Left renal cortex interstitium (tissue), 4 donors: Measurements from ENCODE around the gene OR6N1. TPM values are rescaled to one million over a fixed set of nuclear protein-coding genes. Genes with fewer than 3 reads are reported as not detected.

Experiments used
- DNase-seq, 4 donors: peaks; one replicate each; pipeline ENCODE4 v3.0.0-alpha.2; 2013; ENCODE audit warnings: low read depth in 4 of 4, low spot score in 2 of 4, missing footprints in 1 of 4
- polyA plus RNA-seq, 4 donors: library from polyadenylated mRNA; unstranded; fragments of 120-200 nt; gene quantifications; one replicate each; pipeline ENCODE4 v1.2.1, GENCODE V29; 2013; ENCODE audit not compliant: insufficient read length in 4 of 4

The OR6N1 gene
- polyA plus RNA-seq, 4 donors = 0.06 TPM; not detected in 3

DNA sequence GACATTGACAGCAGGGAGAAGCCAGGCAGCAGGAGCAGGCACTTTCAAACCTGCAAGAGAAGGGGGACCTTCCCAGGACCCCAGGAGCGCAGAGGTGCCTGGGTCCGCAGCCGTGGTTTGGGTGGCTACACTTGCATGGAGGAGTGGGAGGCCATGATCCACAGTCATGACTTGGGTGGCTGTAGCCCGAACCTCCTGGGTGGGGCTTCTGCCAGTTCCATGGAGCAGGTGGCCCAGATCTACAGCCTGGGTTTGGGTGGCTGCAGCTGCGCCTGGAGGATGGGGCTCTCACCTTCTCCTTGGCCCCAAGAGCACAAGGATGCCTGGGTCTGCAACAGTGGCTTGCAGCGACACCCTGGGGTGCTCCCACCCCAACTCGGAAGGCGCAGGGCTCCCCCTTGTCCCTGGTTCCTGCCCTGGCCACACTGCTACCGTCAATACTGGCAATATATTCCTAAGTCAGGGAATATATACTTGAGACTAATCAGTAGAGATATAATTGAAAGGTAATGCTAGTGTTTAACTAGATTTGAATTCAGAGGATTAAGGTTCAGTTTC, 19.8 kb downstream of the OR6N1 start:
- DNase-seq = no peak

DNA sequence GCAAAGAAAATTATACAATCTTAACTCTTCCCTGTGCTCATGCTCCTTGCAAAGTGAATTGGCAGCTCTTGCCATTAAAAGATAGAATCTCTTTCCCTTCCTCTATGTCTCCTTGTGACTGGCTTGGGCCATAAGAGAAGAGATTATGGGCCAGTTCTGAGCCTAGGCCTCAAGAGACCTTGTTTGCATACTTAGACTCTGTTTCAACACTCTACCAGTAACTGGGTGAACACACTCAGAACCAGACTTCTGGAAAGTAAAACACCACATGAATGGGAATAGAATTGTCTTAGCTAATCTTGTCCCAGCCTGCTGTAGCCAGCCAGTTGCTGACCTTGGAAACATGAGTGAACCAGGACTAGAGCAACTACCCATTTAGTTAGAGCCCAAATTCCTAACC, 36.1 kb downstream of the OR6N1 start:
- DNase-seq = no peak

DNA sequence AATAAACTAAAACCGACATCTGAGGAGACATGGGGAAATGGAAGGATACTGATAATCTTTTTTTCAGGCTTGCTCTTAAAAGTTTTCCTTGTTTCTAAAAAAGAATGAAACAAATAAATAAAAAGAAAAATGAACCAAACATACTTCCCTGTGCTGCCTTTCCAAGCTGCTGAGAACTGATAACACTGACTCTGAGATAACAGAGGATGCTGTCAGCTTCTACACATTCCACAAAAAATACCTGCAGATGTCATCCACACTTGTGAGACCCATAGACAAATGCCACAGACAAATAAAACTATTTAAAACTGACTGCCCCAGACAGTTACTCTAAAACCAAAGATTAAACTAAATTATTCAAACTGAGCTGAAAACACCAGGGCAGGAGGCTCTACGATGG, 39.5 kb downstream of the OR6N1 start:
- no peak for DNase-seq

DNA sequence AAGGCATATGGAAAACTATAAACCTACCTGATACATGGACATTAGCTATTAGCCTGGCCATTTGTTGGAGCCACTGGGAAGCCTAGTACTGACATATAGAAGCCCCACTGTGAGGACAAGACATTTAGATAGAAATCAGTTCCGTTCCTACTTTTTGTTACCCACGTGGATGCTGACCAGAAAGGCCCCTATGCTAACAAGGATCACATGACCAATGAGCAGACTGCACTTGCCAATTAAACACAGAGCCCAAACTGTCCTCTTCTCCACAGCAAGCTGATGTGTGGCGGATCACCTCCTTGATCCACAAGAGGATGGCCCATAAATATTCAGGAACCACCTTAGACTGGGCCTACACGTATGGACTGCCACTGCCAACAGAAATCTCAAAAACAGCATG, 40.3 kb downstream of the OR6N1 start:
- no peak for DNase-seq

- DNase-seq = no peak
These were observed 41.5 kb downstream of the OR6N1 start for GRCh38 chr1:158730453-158730852.

DNA sequence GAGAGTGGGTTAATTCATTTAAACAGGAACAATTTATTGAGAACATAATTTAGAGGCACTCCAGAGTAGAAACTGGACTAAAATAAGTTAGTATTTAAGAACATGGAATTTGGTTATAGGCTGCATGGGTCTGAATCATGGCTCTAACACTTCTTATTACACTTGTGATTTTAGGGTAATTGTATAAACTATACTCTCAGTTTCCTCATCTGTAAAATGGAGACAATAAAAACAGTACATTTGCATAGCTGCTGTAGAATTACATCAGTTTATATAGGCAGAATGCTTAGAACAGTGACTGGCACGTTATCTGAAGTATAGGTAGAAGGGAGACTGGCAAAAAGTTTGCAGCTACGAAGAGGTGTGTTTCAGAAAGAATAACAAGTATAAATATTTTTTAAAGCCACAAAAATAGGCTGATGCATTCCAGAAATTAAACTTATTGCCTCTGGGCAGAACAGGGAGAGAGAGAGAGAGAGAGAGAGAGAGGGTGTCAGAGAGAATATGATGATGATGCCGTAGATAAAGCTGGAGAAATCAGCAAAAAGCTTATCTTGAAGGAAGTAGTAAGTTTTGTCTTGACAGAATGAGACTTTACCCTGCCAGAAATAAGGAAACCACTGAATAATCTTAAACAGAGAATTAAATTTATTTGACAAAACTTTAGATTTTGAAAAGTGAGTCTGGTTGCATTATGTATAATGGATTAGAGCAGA, 43.3 kb downstream of the OR6N1 start:
- DNase-seq = no peak

GRCh38 chr1:158724442-158724841, 47.6 kb downstream of the OR6N1 start:
- no peak for DNase-seq

DNA sequence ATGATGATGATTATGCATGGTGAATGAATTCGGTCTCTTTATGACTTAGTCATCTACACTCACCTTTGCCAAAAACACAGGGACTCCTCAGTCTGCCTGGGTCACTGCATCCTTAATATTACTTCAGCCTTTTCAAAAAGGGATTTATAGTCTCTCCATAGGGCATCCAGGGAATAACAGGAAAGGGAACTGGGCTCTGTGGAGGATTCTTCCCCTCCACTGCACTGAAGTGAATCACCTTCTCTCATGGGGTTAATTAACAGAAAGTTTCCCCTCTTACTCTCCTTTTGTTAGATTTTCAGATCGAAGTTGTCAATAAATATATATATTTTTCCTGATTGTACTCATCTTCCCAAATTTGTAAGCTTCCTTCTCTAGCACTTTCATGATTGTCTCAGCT, 51.4 kb downstream of the OR6N1 start, which contains the start of gene OR6K3:
Gene OR6K3, minus strand, starts transcription at position 101 of the 400 bp plus-strand sequence. CDS start 2,605 bp downstream, outside the sequence.
- no peak for DNase-seq

DNA sequence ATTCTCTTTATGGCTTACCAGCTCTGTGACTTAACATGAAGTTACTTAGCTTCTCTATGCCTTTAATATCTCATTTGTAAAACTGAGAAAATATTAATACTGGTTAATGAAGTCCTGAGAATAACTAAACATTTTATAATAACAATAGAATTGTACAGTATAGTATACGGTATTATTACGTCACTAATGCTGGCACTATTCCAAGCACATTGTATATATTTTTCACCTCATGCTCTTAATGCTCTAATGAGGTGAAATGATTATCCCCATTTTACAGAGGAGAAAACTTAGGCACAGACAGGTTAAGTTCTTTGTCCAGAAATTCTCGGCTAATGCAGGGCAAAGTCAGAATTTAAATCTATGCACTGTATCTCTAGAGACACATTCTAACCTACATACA, 52.3 kb downstream of the OR6N1 start:
- no peak for DNase-seq

- no peak for DNase-seq
These were observed 54.7 kb downstream of the OR6N1 start for GRCh38 chr1:158717344-158717743.

DNA sequence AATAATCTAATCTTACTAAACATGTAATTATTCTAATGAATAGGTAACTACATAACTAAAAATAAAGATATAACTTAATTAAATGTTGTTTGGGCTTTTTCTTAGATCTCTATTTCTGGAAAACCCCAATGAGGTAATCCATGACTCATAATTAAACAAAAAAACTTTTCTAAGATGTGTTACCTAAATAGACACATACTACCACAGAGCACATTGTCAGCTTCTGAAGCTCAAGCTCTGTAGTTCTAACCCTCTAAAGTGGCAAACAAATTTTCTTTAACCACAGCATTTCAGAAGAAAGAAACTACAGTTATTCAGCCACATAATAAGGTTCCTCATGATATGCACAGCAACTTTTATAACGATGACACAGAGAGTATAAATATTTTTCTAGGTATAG, 55.7 kb downstream of the OR6N1 start:
- DNase-seq = no peak

DNA sequence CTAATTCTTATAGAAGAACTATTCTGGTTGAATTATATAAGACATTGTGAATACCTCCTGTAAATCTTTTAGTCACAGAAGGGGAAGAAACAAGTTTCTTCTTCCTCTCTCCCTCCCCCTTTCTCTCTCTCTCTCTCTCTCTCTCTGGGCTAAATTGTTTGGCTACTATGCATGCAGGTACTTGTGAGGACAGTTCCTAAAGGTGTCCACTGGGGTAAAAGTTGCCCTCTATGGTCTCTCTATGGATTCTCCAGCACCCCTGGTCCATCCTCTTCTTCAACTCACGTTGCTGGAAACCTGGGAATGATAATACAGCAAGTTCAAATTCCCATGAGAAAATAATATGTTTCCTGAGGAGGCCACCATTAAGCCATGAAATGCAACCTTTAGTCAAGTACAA, 57.2 kb downstream of the OR6N1 start:
- no peak for DNase-seq

Other genes starting within 250 kb of the OR6N1 start
- not detected for gene OR6Y1, start 217.8 kb downstream of the OR6N1 start, polyA plus RNA-seq
- gene OR6P1, start 201.6 kb downstream of the OR6N1 start, polyA plus RNA-seq = not detected
- not detected for gene OR10X1, start 192.3 kb downstream of the OR6N1 start, polyA plus RNA-seq
- under 1 TPM; 0.05 to 0.10 (median 0.06) TPM for gene OR10Z1, start 166.9 kb downstream of the OR6N1 start, polyA plus RNA-seq
- 1 to 10 TPM; 1.1 to 5.9 (median 1.8) TPM for gene SPTA1, start 85.5 kb downstream of the OR6N1 start, polyA plus RNA-seq
- not detected for gene OR6K2, start 71.5 kb downstream of the OR6N1 start, polyA plus RNA-seq
- gene OR6K3, start 51.5 kb downstream of the OR6N1 start, polyA plus RNA-seq = under 1 TPM in 3 of 4 donors, not detected in 1; 0.07 to 0.14 (median 0.08) TPM
- gene OR6K6, start 17.5 kb downstream of the OR6N1 start, polyA plus RNA-seq = not detected
- gene OR6N2, start 9.0 kb upstream of the OR6N1 start, polyA plus RNA-seq = not detected
- gene MNDA, start 59.2 kb upstream of the OR6N1 start, polyA plus RNA-seq = 1 to 10 TPM; 2.9 to 4.8 (median 3.5) TPM
- under 1 TPM; 0.17 to 0.29 (median 0.23) TPM for gene PYHIN1, start 159.4 kb upstream of the OR6N1 start, polyA plus RNA-seq
- gene IFI16, start 237.7 kb upstream of the OR6N1 start, polyA plus RNA-seq = 10 to 100 TPM; 54.9 to 66.2 (median 62.9) TPM